IgD-negative memory B cell (primary cell): ENCODE results near the gene MUCL3. TPM values are rescaled to one million over a fixed set of nuclear protein-coding genes. Genes with fewer than 3 reads are reported as not detected.
"Not testable (repeated sequence)": the region's sequence is repeated elsewhere in the genome, so short reads cannot be mapped to it uniquely, and the experiment has no call there.

ENCODE experiments used
- H3K27ac Mint-ChIP-seq, 3 donors: one replicate each; pipeline ENCODE4 v1.8.0; 2020 to 2022; ENCODE audit warnings: mild to moderate bottlenecking in 3 of 3, mixed read lengths in 3 of 3, moderate library complexity in 1 of 3
- H3K27me3 Mint-ChIP-seq: one replicate; pipeline ENCODE4 v1.8.0; 2021; ENCODE audit warnings: mixed read lengths
- H3K36me3 Mint-ChIP-seq: one replicate; pipeline ENCODE4 v1.8.0; 2020; ENCODE audit warnings: mild to moderate bottlenecking, mixed read lengths
- H3K4me1 Mint-ChIP-seq, 3 donors: one replicate each; pipeline ENCODE4 v1.8.0; 2020 to 2022; ENCODE audit warnings: mixed read lengths in 3 of 3, mild to moderate bottlenecking in 1 of 3
- H3K4me3 Mint-ChIP-seq, 4 donors: one replicate each; pipeline ENCODE4 v1.8.0; 2020 to 2022; ENCODE audit warnings: mild to moderate bottlenecking in 4 of 4, mixed read lengths in 4 of 4, moderate library complexity in 3 of 4
- H3K9me3 Mint-ChIP-seq, 3 donors: one replicate each; pipeline ENCODE4 v1.8.0; 2020 to 2021; ENCODE audit warnings: mixed read lengths in 3 of 3, mild to moderate bottlenecking in 1 of 3
- polyA plus RNA-seq: library from polyadenylated mRNA; unstranded; fragments of 300-500 nt; fragmentation: Illumina TruSeq; gene quantifications from one replicate; pipeline ENCODE4 v1.2.3, GENCODE V29; 2021

Gene MUCL3
- polyA plus RNA-seq, 1 donor from 2014 or later: not detected

- no peaks in the 10 kb centered on the region for H3K36me3 Mint-ChIP-seq
- no peaks in the 10 kb centered on the region for H3K9me3 Mint-ChIP-seq
- no peak overlapping the region for H3K27ac Mint-ChIP-seq
- H3K27me3 Mint-ChIP-seq: no peaks in the 10 kb centered on the region
- H3K4me1 Mint-ChIP-seq: peaks cover 15 to 19% (median 19%) of the 10 kb centered on the region in 3 donors
- H3K4me3 Mint-ChIP-seq: peak overlapping the region in 2 of 4 donors; percentile 5 to 27
Observed at GRCh38 chr6:30903236-30903635, 37.5 kb upstream of the MUCL3 start.

GRCh38 chr6:30907290-30907757, 33.4 kb upstream of the MUCL3 start:
- H3K9me3 Mint-ChIP-seq, H3K36me3 Mint-ChIP-seq, H3K27me3 Mint-ChIP-seq: not testable (repeated sequence)
- H3K4me1 Mint-ChIP-seq: peaks cover 20 to 25% (median 23%) of the 10 kb centered on the region in 3 donors
- H3K27ac Mint-ChIP-seq: peak overlapping the region in 1 of 3 donors; percentile 14
- peak overlapping the region; percentile 96 to 99 (median 99) for H3K4me3 Mint-ChIP-seq

- peak within 1 kb of the TSS; percentile 96 to 99 (median 99) for H3K4me3 Mint-ChIP-seq
- peak within 1 kb of the TSS; percentile 40 to 64 (median 61) for H3K27ac Mint-ChIP-seq
- H3K9me3 Mint-ChIP-seq: no peaks in the 10 kb centered on the region
- H3K4me1 Mint-ChIP-seq: peaks cover 14 to 19% (median 18%) of the 10 kb centered on the region in 3 donors
- H3K27me3 Mint-ChIP-seq: no peaks in the 10 kb centered on the region
- peaks cover 2% of the 10 kb centered on the region for H3K36me3 Mint-ChIP-seq
Observed at GRCh38 chr6:30907758-30908591, 32.8 kb upstream of the MUCL3 start, which contains the start of gene GTF2H4. TSS of gene GTF2H4 (plus strand) at chr6:30908207.

- Mint-ChIP-seq H3K36me3 (peaks cover 2% of the 10 kb centered on the region), H3K27me3 (no peaks in the 10 kb centered on the region), H3K9me3 (no peaks in the 10 kb centered on the region), H3K4me1 (peaks cover 17 to 18% (median 18%) of the 10 kb centered on the region in 3 donors), H3K4me3 (peak overlapping the region; percentile 96 to 99 (median 99)), H3K27ac (no peak overlapping the region)
Observed at GRCh38 chr6:30908700-30909099, 32.1 kb upstream of the MUCL3 start.

GRCh38 chr6:30910473-30910872, 30.3 kb upstream of the MUCL3 start:
- H3K4me1 Mint-ChIP-seq: peaks cover 19 to 23% (median 22%) of the 10 kb centered on the region in 3 donors
- H3K9me3 Mint-ChIP-seq, H3K36me3 Mint-ChIP-seq, H3K27me3 Mint-ChIP-seq, H3K27ac Mint-ChIP-seq: not testable (repeated sequence)
- peak overlapping the region in 1 of 4 donors; percentile 96 for H3K4me3 Mint-ChIP-seq

- peak overlapping the region in 3 of 4 donors; percentile 80 to 96 (median 94) for H3K4me3 Mint-ChIP-seq
- H3K27ac Mint-ChIP-seq: peak overlapping the region in 2 of 3 donors; percentile 76 to 90
- H3K27me3 Mint-ChIP-seq: no peaks in the 10 kb centered on the region
- peaks cover 15 to 22% (median 22%) of the 10 kb centered on the region in 3 donors for H3K4me1 Mint-ChIP-seq
- no peaks in the 10 kb centered on the region for H3K9me3 Mint-ChIP-seq
- H3K36me3 Mint-ChIP-seq: peaks cover 2% of the 10 kb centered on the region
Observed at GRCh38 chr6:30912746-30913520, 27.8 kb upstream of the MUCL3 start.

GRCh38 chr6:30913721-30914075, 27.1 kb upstream of the MUCL3 start:
- H3K4me3 Mint-ChIP-seq: peak overlapping the region; percentile 94 to 98 (median 96)
- peaks cover 8 to 16% (median 15%) of the 10 kb centered on the region in 3 donors for H3K4me1 Mint-ChIP-seq
- H3K36me3 Mint-ChIP-seq: peaks cover 2% of the 10 kb centered on the region
- no peaks in the 10 kb centered on the region for H3K9me3 Mint-ChIP-seq
- no peaks in the 10 kb centered on the region for H3K27me3 Mint-ChIP-seq
- H3K27ac Mint-ChIP-seq: peak overlapping the region in 2 of 3 donors; percentile 31 to 90

- H3K27ac Mint-ChIP-seq: peak within 1 kb of the TSS; percentile 18 to 90 (median 31)
- H3K4me3 Mint-ChIP-seq: peak within 1 kb of the TSS; percentile 94 to 98 (median 96)
- H3K36me3 Mint-ChIP-seq: peaks cover 2% of the 10 kb centered on the region
- no peaks in the 10 kb centered on the region for H3K27me3 Mint-ChIP-seq
- H3K9me3 Mint-ChIP-seq: no peaks in the 10 kb centered on the region
- H3K4me1 Mint-ChIP-seq: peaks cover 8 to 14% (median 11%) of the 10 kb centered on the region in 3 donors
Observed at GRCh38 chr6:30914076-30914853, 26.5 kb upstream of the MUCL3 start, which contains the start of gene VARS2. TSS of gene VARS2 (plus strand) at chr6:30914238. CDS start at chr6:30914837, 599 bp downstream.

- peak overlapping the region; percentile 94 to 98 (median 96) for H3K4me3 Mint-ChIP-seq
- no peaks in the 10 kb centered on the region for H3K27me3 Mint-ChIP-seq
- peaks cover 4% of the 10 kb centered on the region for H3K36me3 Mint-ChIP-seq
- peaks cover 9 to 14% (median 11%) of the 10 kb centered on the region in 3 donors for H3K4me1 Mint-ChIP-seq
- peak overlapping the region; percentile 4 to 89 (median 31) for H3K27ac Mint-ChIP-seq
- H3K9me3 Mint-ChIP-seq: no peaks in the 10 kb centered on the region
Observed at GRCh38 chr6:30914854-30915590, 25.8 kb upstream of the MUCL3 start.

GRCh38 chr6:30915591-30915946, 25.2 kb upstream of the MUCL3 start:
- H3K9me3 Mint-ChIP-seq: no peaks in the 10 kb centered on the region
- peaks cover 9 to 14% (median 11%) of the 10 kb centered on the region in 3 donors for H3K4me1 Mint-ChIP-seq
- no peaks in the 10 kb centered on the region for H3K27me3 Mint-ChIP-seq
- peak overlapping the region; percentile 75 to 96 (median 94) for H3K4me3 Mint-ChIP-seq
- H3K27ac Mint-ChIP-seq: peak overlapping the region; percentile 4 to 59 (median 31)
- H3K36me3 Mint-ChIP-seq: peaks cover 4% of the 10 kb centered on the region

- H3K4me3 Mint-ChIP-seq: peak overlapping the region in 1 of 4 donors; percentile 40
- H3K27ac Mint-ChIP-seq: no peak overlapping the region
- H3K36me3 Mint-ChIP-seq: peaks cover 4% of the 10 kb centered on the region
- peaks cover 9 to 14% (median 11%) of the 10 kb centered on the region in 3 donors for H3K4me1 Mint-ChIP-seq
- H3K27me3 Mint-ChIP-seq: no peaks in the 10 kb centered on the region
- H3K9me3 Mint-ChIP-seq: no peaks in the 10 kb centered on the region
Observed at GRCh38 chr6:30917041-30917440, 23.7 kb upstream of the MUCL3 start.

GRCh38 chr6:30917487-30917886, 23.3 kb upstream of the MUCL3 start:
- Mint-ChIP-seq H3K4me1 (peaks cover 10 to 14% (median 14%) of the 10 kb centered on the region in 3 donors), H3K27ac (no peak overlapping the region), H3K36me3 (peaks cover 7% of the 10 kb centered on the region), H3K9me3 (no peaks in the 10 kb centered on the region), H3K4me3 (no peak overlapping the region), H3K27me3 (no peaks in the 10 kb centered on the region)

GRCh38 chr6:30918670-30919069, 22.1 kb upstream of the MUCL3 start:
- Mint-ChIP-seq H3K27me3 (no peaks in the 10 kb centered on the region), H3K36me3 (peaks cover 7% of the 10 kb centered on the region), H3K4me3 (peak overlapping the region in 1 of 4 donors; percentile 41), H3K9me3 (no peaks in the 10 kb centered on the region), H3K4me1 (peaks cover 7 to 14% (median 8%) of the 10 kb centered on the region in 3 donors), H3K27ac (no peak overlapping the region)

- H3K4me3 Mint-ChIP-seq: no peak overlapping the region
- no peaks in the 10 kb centered on the region for H3K9me3 Mint-ChIP-seq
- peaks cover 14% of the 10 kb centered on the region for H3K36me3 Mint-ChIP-seq
- peaks cover 0 to 3% (median 3%) of the 10 kb centered on the region in 3 donors for H3K4me1 Mint-ChIP-seq
- no peak overlapping the region for H3K27ac Mint-ChIP-seq
- H3K27me3 Mint-ChIP-seq: no peaks in the 10 kb centered on the region
Observed at GRCh38 chr6:30922447-30922852, 18.3 kb upstream of the MUCL3 start.
